ENCODE results near the gene CHRND. TPM values are rescaled to one million over a fixed set of nuclear protein-coding genes. Genes with fewer than 3 reads are reported as not detected.

The CHRND gene
- under 1 TPM in 7 of 8 experiments, not detected in 1; 0.05 to 0.62 (median 0.21) TPM for total RNA-seq

GRCh38 chr2:232525791-232526371 is at the start of gene CHRND:
Gene CHRND, plus strand, starts transcription at chr2:232526160. Its CDS starts 56 bp downstream, at chr2:232526216.
- Histone ChIP-seq H3K27ac (peak within 1 kb of the TSS in 1 of 2 donors; percentile 62), H3K4me1 (replicated peaks in 1 of 2) (peaks cover 33 to 46% of the 10 kb centered on the region in 2 donors), H3K4me3 (no peak within 1 kb of the TSS)
- in situ Hi-C loops (cut with MboI; ENCODE audit: low pct_unique_long_range_greater_than_20kb in 2 of 9, low sequenced_read_pairs in 9 of 9, unreplicated experiment in 9 of 9), result loop anchor here in 3 of 9 experiments (10.0 to 25.0 kb wide), 3 partner anchors 71 to 621 kb away; partner anchors contain the start of gene ALPI (in 1 of the 3)
- peak; percentile 10 to 71 (median 63) for ATAC-seq (replicated peaks in 6 of 8)
- no CpG with 5 or more reads among the region's 18 CpGs for WGBS, 10 experiments

GRCh38 chr2:232476791-232477190 is 49.2 kb upstream of the CHRND start:
- in situ Hi-C loops (cut with MboI; ENCODE audit: low pct_unique_long_range_greater_than_20kb in 2 of 9, low sequenced_read_pairs in 9 of 9, unreplicated experiment in 9 of 9), result no loop called here
- H3K4me3 ChIP-seq, result no peak overlapping the region
- H3K4me1 ChIP-seq (replicated peaks in 1 of 2), result peaks cover 11 to 12% of the 10 kb centered on the region in 2 donors
- no peak overlapping the region for H3K27ac ChIP-seq
- 60 to 100% (median 80%) methylated on average over 1 to 4 of the region's 7 CpGs; no CpG with 5 or more reads in 7 of the 10 experiments for WGBS, 10 experiments
- ATAC-seq (replicated peaks in 6 of 8), result no peak

GRCh38 chr2:232477751-232478510 is 48.0 kb upstream of the CHRND start:
- no peak for ATAC-seq (replicated peaks in 6 of 8)
- Histone ChIP-seq H3K4me1 (replicated peaks in 1 of 2) (peaks cover 11 to 12% of the 10 kb centered on the region in 2 donors), H3K4me3 (no peak overlapping the region), H3K27ac (no peak overlapping the region)
- WGBS, 10 experiments, result 40 to 93% (median 92%) methylated on average over 1 to 4 of the region's 13 CpGs; no CpG with 5 or more reads in 7 of the 10 experiments
- in situ Hi-C loops (cut with MboI; ENCODE audit: low pct_unique_long_range_greater_than_20kb in 2 of 9, low sequenced_read_pairs in 9 of 9, unreplicated experiment in 9 of 9), result no loop called here

- ATAC-seq (replicated peaks in 6 of 8), result peak in 5 of 8 experiments; percentile 20 to 97 (median 33)
- WGBS, 10 experiments, result 79 to 90% (median 81%) methylated on average over 2 to 5 of the region's 19 CpGs; no CpG with 5 or more reads in 7 of the 10 experiments
- peaks cover 8% of the 10 kb centered on the region in 2 donors for H3K4me1 ChIP-seq (replicated peaks in 1 of 2)
- no peak overlapping the region for H3K4me3 ChIP-seq
- no peak overlapping the region for H3K27ac ChIP-seq
- in situ Hi-C loops (cut with MboI; ENCODE audit: low pct_unique_long_range_greater_than_20kb in 2 of 9, low sequenced_read_pairs in 9 of 9, unreplicated experiment in 9 of 9), result no loop called here
These were observed 47.2 kb upstream of the CHRND start for GRCh38 chr2:232478571-232479340.

GRCh38 chr2:232479341-232480200 is 46.4 kb upstream of the CHRND start:
- Histone ChIP-seq H3K4me3 (no peak overlapping the region), H3K4me1 (replicated peaks in 1 of 2) (peaks cover 4 to 7% of the 10 kb centered on the region in 2 donors), H3K27ac (no peak overlapping the region)
- in situ Hi-C loops (cut with MboI; ENCODE audit: low pct_unique_long_range_greater_than_20kb in 2 of 9, low sequenced_read_pairs in 9 of 9, unreplicated experiment in 9 of 9), result no loop called here
- ATAC-seq (replicated peaks in 6 of 8), result peak in 6 of 8 experiments; percentile 40 to 60 (median 45)
- 71 to 100% (median 93%) methylated on average over 1 to 12 of the region's 21 CpGs; no CpG with 5 or more reads in 5 of the 10 experiments for WGBS, 10 experiments

- peaks cover 11 to 13% of the 10 kb centered on the region in 2 donors for H3K4me1 ChIP-seq (replicated peaks in 1 of 2)
- no peak overlapping the region for H3K27ac ChIP-seq
- WGBS, 10 experiments, result 60 to 96% (median 96%) methylated on average over 3 to 5 of the region's 26 CpGs; no CpG with 5 or more reads in 7 of the 10 experiments
- no peak overlapping the region for H3K4me3 ChIP-seq
- in situ Hi-C loops (cut with MboI; ENCODE audit: low pct_unique_long_range_greater_than_20kb in 2 of 9, low sequenced_read_pairs in 9 of 9, unreplicated experiment in 9 of 9), result no loop called here
- ATAC-seq (replicated peaks in 6 of 8), result peak in 1 of 8 experiments; percentile 27
These were observed 45.5 kb upstream of the CHRND start for GRCh38 chr2:232480201-232481190.

- peaks cover 11 to 13% of the 10 kb centered on the region in 2 donors for H3K4me1 ChIP-seq (replicated peaks in 1 of 2)
- H3K4me3 ChIP-seq, result no peak overlapping the region
- no peak overlapping the region for H3K27ac ChIP-seq
- WGBS, 10 experiments, result 51 to 92% (median 83%) methylated on average over 1 to 10 of the region's 29 CpGs; no CpG with 5 or more reads in 5 of the 10 experiments
- in situ Hi-C loops (cut with MboI; ENCODE audit: low pct_unique_long_range_greater_than_20kb in 2 of 9, low sequenced_read_pairs in 9 of 9, unreplicated experiment in 9 of 9), result no loop called here
- no peak for ATAC-seq (replicated peaks in 6 of 8)
These were observed 44.4 kb upstream of the CHRND start for GRCh38 chr2:232481322-232482140.

- WGBS, 10 experiments, result 0 to 88% (median 67%) methylated on average over 2 to 10 of the region's 31 CpGs; no CpG with 5 or more reads in 6 of the 10 experiments
- Histone ChIP-seq H3K27ac (no peak overlapping the region), H3K4me3 (no peak overlapping the region), H3K4me1 (replicated peaks in 1 of 2) (peaks cover 11 to 13% of the 10 kb centered on the region in 2 donors)
- ATAC-seq (replicated peaks in 6 of 8), result no peak
- in situ Hi-C loops (cut with MboI; ENCODE audit: low pct_unique_long_range_greater_than_20kb in 2 of 9, low sequenced_read_pairs in 9 of 9, unreplicated experiment in 9 of 9), result no loop called here
These were observed 43.4 kb upstream of the CHRND start for GRCh38 chr2:232482301-232483238.

GRCh38 chr2:232483311-232483922 is 42.5 kb upstream of the CHRND start:
- ATAC-seq (replicated peaks in 6 of 8), result no peak
- H3K4me1 ChIP-seq (replicated peaks in 1 of 2), result peaks cover 18 to 19% of the 10 kb centered on the region in 2 donors
- H3K4me3 ChIP-seq, result no peak overlapping the region
- WGBS, 10 experiments, result 26 to 100% (median 73%) methylated on average over 1 to 6 of the region's 10 CpGs; no CpG with 5 or more reads in 4 of the 10 experiments
- in situ Hi-C loops (cut with MboI; ENCODE audit: low pct_unique_long_range_greater_than_20kb in 2 of 9, low sequenced_read_pairs in 9 of 9, unreplicated experiment in 9 of 9), result no loop called here
- no peak overlapping the region for H3K27ac ChIP-seq
